C1 segment of cervical spinal cord (tissue), 14 donors: ENCODE data around the gene HDLBP.

ENCODE experiments used
- DNase-seq, 14 donors: peaks; one replicate each; lab custom pipeline; 2025; lab: John Stamatoyannopoulos, UW

Gene HDLBP

GRCh38 chr2:241177526-241178334 lies 137.7 kb downstream of the HDLBP start:
- no peak for DNase-seq
